Activated effector memory CD4-positive, alpha-beta T cell treated with Interleukin-2 at 50 U/mL for 16 hours (primary cell): ENCODE data around the gene ING3.

ENCODE experiments used
- DNase-seq: peaks from one replicate; pipeline ENCODE4 v3.0.0-alpha.2; 2020

Gene ING3, protein sequence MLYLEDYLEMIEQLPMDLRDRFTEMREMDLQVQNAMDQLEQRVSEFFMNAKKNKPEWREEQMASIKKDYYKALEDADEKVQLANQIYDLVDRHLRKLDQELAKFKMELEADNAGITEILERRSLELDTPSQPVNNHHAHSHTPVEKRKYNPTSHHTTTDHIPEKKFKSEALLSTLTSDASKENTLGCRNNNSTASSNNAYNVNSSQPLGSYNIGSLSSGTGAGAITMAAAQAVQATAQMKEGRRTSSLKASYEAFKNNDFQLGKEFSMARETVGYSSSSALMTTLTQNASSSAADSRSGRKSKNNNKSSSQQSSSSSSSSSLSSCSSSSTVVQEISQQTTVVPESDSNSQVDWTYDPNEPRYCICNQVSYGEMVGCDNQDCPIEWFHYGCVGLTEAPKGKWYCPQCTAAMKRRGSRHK

DNA sequence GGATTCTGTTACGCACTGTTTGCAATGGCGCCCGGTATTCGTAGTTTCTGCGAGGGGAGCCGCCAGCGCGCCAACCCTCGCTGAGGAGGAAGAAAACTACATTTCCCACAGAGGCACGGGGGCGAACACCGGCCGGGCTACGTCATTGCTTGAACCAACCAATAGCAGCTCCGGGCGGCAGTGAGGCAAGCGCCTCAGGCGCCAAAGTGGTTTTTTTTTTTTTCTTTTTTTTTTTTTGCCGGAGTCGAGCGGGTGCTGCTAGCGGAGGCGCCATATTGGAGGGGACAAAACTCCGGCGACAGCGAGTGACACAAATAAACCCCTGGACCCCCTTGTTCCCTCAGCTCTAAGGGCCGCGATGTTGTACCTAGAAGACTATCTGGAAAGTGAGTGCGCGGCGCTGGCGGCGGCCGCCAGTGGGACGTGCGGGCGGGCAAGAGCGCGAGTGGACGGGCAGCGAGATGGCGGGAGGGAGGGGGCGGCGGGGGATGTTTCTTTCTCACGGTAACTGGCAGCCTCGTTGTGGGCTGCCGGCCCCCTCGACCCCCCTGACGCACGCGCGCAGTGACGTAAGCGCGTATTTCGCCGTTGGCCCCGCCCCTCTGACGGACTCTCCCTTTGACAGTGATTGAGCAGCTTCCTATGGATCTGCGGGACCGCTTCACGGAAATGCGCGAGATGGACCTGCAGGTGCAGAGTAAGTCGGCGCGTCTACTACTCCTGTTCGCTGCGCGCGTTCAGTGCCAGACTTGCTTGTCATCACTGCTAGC lies at the start of gene ING3:
Gene ING3 (plus strand): TSS at position 239 of the 770 bp plus-strand sequence. CDS start 120 bp downstream, at position 359.
- DNase-seq = peak; percentile 98

DNA sequence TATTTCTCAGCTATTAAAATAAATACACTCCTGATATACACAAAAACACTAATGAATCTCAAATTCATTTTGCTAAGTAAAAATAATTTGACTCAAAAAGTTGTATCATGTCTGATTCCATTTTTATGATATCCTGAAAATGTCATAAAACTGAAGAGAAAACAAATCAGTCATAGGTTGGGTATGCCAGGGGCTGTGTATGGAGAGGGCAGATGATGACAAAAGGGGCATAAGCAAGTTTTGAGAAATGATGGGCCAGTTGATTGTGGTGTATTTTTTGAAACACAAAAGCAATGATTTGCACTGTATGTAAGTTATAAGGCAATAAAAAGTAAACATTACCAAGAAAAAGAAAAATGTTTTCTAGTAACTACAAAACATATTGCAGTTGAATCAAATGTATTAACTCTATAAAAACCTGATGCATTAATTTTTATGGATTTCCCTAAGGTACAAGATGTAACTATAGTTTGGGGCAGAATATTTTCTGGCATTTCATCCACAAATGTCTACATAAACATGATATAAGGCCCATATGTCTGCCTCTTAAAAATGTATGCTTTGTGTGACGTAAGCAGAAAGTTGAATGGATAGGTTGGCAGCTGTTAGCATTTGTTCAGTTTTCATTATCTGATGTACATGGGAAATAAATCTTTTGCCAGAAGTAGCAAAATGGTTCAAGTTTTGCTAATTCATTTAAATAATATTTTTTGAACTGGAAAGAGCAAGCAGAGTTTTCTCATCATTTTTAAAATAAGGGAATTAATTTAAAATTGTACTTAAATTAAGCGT lies 35.1 kb upstream of the ING3 start:
- no peak for DNase-seq

DNA sequence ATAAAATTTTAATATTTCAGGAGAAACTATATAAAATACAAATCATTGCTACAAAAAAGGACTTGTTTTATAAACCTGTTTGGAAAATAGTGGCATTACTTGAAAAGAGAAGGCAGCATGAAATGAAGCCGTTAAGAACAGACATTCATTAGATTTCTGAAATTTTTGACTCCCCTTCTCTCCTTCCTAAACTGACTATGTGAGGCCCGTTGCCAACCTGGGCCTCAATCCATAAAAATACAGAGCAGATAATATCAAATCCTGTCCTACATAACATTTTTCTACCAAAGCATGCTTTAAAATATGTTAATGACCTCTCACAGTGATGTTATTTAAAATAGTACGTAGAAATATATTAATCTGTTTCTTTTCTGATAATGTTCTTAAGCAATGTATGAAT lies 34.5 kb upstream of the ING3 start:
- no peak for DNase-seq

DNA sequence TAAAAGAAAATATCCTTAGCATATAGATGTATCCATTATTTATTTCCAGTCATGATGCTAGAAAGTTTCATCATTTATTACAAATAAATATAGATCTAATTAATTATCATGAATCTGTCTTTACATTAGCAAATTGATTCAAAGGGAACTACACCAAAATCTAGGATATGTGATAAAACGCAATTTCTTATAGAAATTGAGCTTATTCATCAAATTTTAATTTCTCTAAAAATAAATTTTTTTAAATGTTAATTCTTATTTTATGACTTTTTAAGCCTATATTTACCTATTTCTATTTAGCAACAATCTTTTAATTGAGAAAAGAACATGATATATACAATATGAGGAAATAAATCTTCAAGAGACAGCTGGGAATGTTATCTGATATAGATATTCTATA lies 34.0 kb upstream of the ING3 start:
- no peak for DNase-seq

DNA sequence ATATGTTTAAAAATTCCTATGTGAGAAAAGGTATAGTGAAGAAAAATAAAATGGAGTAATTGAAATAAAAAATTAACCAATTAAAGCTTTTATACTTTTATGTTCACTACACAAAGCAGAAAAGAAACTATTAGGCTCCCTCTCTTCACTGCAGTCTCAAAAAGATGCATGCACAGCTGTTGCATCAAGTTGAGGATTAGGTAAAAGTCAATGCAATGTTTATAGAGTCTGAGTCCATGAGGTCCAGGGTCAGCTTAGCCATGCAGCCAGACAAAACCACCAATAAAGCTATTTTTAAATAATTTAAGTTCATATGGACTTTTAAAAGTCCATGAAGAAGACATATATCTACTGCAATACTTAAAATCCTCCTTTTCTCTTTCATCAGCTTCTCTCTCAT lies 31.1 kb upstream of the ING3 start:
- DNase-seq = no peak

DNA sequence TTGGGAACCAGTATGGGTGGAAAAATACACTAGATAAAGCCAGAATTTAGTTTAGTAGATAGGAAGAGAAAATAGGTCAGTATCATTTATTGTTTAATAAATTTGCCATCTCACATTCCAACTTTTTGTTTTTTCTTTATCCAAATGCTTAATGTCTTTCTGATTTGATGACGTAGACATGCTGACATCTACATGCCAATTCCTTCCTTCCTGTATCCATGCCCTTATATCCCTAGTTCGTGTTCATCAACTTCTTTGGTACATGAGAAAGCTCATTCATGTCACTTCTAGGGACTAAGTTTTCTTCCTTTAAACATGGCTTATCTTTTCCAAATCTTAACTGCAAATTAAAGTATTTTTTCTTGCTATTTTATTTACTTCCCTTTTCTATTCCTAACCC lies 30.5 kb upstream of the ING3 start:
- DNase-seq = no peak

DNA sequence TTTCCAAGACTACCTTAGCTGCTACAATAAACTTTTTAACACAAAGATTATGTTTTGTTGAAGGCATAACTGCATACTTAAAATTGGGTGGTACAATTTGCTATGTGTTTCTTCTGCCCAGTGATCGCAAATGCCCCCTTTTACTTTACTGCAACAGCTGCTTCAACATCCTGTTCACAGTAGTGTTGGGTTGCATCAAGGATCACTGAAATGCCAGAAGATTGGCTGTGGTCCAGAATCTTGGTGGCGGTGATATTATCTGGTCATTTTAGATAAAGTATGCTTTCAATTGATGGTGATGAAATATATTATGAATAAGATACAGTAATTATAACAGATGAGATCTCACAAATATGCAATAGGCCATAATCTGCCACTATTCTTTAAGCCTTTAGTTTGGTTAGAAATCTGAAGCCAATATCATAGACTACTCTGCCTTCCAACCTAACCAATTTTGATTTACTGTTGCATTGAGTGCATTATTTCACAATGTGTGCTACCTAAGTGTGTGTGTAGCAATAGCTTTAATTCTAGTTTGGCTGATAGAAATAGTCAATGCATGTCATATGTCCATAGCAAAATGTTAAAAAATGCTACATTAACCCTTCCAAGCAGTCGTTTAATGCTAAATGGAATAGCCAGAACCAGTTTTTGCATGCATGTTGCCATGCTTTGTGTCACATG lies 29.8 kb upstream of the ING3 start:
- no peak for DNase-seq

DNA sequence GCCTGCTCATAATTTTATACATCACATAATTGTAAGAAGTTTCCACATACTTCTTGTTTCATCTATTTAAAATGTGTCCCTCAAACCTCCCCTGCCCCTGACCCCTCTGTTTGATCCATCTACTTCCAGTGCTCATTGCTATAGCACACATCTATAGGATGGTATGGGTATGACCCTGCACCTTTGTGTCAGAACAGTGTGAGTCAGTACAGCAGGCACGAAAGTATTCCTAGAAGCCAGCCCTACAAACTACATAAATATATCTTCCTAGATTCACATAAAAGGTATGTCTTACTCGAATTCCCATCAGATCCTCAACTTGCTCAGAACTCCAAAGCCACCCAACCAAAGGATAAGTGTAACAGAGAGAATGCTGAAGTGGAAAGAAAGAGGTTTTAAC lies 25.7 kb upstream of the ING3 start:
- DNase-seq = no peak

DNA sequence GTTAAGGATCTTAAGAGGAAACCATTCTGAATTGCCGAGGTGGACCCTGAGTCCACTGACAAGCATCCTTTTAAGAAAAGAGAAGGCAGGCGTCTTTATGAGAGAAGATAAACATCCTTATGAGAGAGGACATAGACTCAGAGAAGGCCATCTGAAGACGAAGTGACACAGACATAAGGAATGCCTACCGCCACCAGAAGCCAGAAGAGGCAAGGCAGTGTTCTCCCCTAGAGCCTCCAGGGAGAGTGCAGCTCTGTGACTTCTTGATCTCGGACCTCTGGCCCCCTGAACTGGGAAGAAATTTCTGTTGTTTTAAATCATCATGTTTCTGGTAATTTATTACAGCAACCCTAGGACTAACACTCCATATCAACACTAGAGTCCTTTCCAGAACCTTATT lies 25.2 kb upstream of the ING3 start:
- DNase-seq = no peak

DNA sequence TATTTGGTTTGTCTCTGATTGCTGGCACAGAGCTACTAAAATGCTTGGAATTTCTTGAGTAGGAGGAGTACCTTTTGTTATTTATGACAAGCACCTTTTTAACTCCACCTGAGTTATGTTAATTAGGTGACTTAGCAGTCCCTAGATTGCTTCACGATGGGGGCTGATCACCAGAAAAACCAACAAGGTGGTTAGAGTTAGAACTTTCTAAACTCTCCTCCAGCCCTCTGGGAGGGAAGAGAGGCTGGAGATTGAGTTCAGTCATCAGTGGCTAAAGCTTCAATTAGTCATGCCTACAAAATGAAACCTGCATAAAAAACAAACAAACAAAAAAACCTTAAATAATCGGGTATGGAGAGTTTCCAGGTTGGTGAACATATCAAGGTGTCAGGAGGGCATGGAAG lies 23.6 kb upstream of the ING3 start:
- no peak for DNase-seq

DNA sequence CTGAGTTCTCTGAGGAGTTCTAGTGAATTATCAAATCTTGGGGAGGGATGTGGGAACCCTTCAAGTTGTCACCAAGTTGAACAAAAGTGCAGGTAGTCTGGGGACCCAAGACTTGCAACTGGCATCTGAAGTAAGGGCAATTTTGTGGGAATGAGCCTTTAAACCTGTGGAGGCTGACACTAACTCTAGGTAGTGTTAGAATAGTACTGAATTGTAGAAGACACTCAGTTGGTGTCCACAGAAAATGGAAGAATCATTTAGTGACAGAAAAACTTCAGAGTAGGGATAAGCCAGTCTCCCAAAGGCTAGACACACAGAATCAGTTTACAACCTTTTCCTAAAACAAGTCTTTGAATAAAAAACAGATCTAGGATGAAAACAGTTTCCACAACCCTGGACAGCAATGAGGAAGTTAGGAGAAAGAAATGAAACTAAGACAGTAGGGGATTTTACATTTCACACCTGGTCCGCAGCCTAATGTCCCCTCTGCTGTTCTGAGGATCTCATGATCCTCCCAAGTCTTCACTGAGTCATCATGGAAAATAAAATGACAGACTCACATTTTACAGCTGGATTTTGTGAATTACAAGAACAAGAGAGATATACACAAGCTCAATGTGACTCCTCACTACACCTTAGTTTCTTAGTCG lies 23.0 kb upstream of the ING3 start:
- no peak for DNase-seq

DNA sequence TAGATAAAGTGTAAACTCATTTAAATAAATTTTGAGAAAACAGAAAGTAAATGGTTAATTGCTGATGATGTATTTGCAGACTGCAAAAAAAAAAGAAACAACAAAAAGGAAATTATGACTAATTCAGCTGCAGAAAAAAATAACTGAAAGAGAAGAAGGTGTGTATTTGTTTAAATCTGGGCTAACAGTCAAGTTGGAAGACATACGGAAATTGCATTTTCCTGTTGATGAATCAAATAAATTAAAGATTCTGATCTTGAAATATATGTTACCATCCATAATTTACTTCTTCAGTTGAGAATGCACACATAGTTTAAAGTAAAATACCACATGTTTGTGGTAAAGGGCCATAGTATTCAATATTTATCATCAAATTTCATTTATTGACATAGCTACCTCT lies 19.3 kb upstream of the ING3 start:
- DNase-seq = no peak

DNA sequence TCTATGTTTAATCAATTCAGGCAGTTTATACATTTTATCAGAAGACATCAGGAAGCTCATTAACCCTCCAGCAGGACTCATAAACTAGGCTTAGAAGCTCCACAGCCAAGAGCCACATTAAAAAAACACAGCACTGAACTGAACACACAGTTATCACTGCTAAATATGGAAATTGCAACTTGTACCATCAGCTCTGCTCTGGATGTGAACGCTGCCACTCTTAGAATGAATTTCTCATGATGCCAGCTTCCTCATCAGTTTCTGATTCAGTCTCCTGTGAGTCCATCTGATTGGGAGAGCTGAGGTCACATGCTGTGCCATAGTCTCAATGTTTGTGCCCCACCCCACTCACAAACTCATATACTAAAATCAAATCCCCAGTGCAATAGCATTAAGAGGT lies 17.1 kb upstream of the ING3 start:
- DNase-seq = no peak

DNA sequence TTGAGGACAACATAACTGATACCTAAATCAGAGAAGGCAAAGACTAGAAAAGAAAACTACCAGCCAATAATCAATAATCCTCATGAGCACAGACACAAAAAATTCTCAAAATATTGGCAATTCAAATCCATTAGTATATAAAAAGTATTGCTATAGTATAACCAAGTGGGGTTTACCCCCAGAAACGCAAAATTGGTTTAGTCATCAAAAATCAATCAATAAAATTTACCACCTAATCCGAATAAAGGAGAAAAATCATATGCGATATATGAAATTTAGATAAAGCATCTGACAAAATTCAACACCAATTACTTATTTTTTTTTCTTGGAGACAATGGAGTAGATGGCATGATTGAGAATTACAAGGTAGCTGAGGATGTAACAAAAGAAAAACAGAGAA lies 11.2 kb upstream of the ING3 start:
- no peak for DNase-seq

DNA sequence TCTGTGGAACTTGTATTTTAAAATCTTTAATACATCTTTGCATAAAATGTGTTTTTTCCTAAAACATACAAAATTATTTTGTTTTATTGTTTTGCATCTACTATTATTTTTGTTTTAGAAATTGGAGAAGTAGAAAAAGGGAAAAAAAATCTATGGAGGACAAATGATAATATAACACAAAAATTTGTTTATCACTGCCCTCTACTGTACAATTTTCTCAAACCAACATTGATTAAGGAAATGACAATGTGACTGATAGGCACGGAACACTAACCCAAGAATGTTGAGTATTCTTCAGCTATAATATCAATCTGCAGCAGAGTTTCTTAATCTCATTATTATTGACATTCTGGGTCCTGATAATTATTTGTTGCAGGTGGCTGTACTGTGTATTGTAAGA lies 9.5 kb upstream of the ING3 start:
- DNase-seq = no peak

DNA sequence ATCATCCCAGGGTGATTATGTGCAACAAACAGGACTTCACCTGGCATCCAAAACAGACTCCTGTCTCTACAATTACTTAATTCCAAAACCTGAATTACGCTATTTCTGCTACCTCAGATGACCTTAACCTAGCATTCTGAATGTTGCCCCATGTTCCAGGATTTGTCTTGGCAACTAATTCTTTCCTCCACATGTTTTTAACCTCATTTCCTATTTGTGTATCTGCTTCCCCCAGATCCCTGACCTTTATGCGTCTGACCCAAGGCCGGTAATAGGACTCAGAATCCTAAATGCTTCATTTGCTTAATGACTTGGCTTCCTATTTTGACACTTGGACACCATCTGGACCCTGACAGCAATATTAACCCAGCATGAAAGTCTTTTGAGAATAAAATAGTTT lies 8.7 kb upstream of the ING3 start:
- no peak for DNase-seq

DNA sequence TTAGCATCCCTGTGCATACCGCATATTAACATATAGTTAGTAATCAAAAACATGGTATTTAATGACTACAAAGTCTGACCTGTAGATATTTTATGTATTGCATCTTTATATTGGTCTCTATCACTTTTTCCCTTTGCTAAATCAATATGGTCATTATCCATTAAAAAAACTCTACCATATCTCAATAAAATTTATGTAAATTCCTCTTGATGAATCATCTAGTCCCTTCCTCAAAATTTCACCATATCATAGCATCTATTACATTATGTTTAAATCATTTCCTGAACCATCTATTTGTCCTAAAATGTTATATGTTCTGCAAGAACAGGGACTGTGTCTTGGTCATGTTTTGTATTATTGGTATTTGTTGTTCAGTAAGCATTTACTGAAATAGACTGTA lies 7.7 kb upstream of the ING3 start:
- DNase-seq = no peak

DNA sequence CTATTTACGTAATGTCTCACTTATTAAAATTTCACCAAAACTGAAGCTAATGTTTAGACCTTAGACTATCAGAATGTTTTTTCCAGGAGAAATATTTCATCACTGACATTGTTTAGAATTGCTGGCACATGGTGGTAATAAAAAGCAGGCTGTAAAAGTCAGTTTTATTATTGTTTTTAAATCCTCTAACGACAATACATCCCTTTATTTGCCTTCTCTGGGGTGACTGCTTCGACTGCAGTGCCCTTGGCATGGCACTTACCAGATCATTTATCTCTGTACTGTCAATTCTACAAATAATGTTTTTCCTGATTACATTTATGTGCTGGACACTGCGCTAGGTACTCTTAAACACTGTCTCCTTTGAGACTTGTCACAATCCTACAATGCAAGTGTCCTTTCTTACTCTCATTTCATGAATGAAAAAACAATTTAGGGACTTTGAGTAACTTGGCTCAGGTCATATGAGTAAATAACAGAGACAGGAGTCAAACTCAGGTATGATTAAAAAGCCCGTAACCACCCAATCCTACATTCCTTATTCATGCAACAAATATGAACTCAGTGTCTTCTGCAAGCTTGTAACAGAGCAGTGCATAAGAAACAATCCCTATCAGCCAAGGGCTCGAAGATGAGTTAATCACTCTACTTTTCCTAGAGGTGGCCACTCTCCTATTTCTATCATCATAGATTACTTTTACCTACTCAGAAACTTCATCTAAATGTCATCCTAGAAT lies 5.6 kb upstream of the ING3 start:
- DNase-seq = no peak

DNA sequence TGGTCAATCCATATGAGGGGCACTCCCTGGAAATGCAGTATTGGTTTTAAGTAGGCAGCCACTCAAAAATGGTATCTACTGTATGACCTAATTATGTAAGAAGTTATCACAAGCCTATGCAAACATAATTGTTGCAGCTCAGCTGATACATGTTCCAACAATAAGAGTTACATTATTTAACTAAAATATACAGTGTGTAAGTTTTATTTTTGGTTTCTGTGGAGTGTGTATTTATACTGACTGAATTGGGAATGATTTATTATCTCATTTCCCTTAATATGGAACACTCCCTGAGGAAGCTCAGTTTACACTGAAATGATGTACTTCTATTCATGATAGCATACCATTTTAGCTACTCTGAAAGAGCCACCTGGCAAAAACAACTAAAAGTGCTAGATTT lies 2.6 kb upstream of the ING3 start:
- no peak for DNase-seq

DNA sequence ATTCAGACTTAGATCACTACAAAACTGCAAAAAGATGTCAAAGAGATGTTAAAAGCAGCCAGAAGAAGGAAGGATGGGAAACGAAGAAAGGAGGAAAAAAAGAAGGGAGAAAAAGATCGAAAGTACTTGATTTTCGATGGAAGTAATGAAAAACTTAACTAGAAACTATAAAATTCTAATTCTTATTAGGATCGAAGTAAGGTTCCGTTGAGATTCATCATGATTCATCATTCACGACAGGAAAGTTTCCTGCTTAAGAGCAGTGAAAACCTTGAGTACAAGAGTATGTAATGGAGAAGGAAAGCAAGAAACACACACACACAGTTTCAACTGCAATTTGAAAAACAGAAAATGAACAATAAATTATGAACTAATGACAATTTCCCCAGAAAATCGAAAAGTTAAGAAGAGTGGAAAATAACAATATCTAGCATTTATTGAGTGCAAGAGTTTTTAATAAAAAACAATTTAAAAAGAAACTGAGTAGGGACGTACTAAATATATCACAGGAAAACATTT lies 1.1 kb upstream of the ING3 start:
- DNase-seq = no peak

DNA sequence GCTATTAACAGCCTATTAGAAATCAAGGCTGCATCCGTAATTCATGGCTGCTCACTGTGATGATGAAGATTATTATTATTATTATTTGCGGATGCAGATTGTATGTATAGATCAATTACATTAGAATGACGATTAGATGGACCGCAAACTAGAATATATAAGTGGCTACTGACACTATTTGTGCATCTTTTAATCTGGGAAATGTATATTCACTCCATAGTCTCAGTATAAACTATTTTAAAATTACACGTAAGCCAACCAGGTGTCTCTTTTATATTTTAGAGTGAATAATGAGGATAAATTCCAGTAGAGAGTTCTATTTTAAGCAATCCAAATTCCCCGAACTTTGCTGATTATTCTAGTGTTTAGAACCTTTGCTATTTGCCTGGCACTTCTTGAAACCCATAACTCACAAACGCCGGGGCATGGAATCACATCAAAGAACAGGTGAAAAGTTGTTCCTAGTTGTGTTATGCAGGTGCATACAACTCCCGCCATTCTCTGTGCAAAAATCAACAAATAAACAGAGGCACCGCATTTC lies 509 bp upstream of the ING3 start:
- no peak for DNase-seq
